K562 (cell line): ENCODE data around the gene SMIM30. TPM values are rescaled to one million over a fixed set of nuclear protein-coding genes. Genes with fewer than 3 reads are reported as not detected.

Source experiments
- ATAC-seq: fragments of 200-7000 bp; cut with Tn5 transposase; 3 replicates; pipeline ENCODE4 v1.9.1; 2020; ENCODE audit warnings: moderate library complexity
- BruUV-seq: library from RNA; stranded (reverse); fragments of 400-500 nt; replicated peaks from 2 replicates; lab custom pipeline; 2021; lab: Mats Ljungman, UMichigan
- CTCF ChIA-PET: fragments of 300-600 bp; formaldehyde crosslinking; extraction: SDS; loops from one replicate; lab custom pipeline; 2021; ENCODE audit warnings: low intra/inter-chr PET ratio; lab: Yijun Ruan, JAX
- POLR2A ChIA-PET: fragments of 300-600, 350-650 bp; sonication (Branson Sonifier 250); formaldehyde crosslinking; extraction: SDS; loops from one replicate; lab custom pipeline; 2021; ENCODE audit warnings: antibody characterized with exemption, inconsistent platforms; lab: Yijun Ruan, JAX
- DNase-seq, 4 experiments: peaks; one replicate each; pipeline versions ENCODE4 v3.0.0 to v3.0.0-alpha.2; 2011 to 2018; ENCODE audit warnings: low spot score in 3 of 4, mixed read lengths in 3 of 4; ENCODE audit errors: extremely low read depth in 1 of 4
- FAIRE-seq: peaks from 2 replicates; lab custom pipeline; 2011; peaks lifted over from hg19 to GRCh38; lab: Jason Lieb, UNC
- H2AFZ ChIP-seq: 2 replicates; pipeline ENCODE4 v1.6.0; 2011; ENCODE audit warnings: low read depth, low read length, control low read depth, inconsistent platforms
- H3K27ac ChIP-seq: fragments of 200-600 bp; 3 replicates; pipeline ENCODE4 v1.8.0; 2011; ENCODE audit warnings: low read depth, mild to moderate bottlenecking, control low read depth, inconsistent platforms, low read length, moderate library complexity, mixed read lengths; ENCODE audit errors: extremely low read depth
- H3K27me3 ChIP-seq, 2 experiments: fragments of 300-600 bp in 1 of 2; 2 replicates in 1 of 2; 3 replicates in 1 of 2; pipeline versions ENCODE4 v1.6.0 to v1.8.0; 2011; ENCODE audit warnings: inconsistent platforms in 2 of 2, low read length in 2 of 2, mild to moderate bottlenecking in 1 of 2, mixed read lengths in 1 of 2, moderate library complexity in 1 of 2; ENCODE audit not compliant: control insufficient read depth in 2 of 2, insufficient read depth in 2 of 2
- H3K36me3 ChIP-seq: fragments of 300-600 bp; 3 replicates; pipeline ENCODE4 v1.8.0; 2011; ENCODE audit warnings: mild to moderate bottlenecking, low read length, inconsistent platforms; ENCODE audit not compliant: control insufficient read depth, insufficient read depth
- H3K4me1 ChIP-seq, 2 experiments: fragments of 200-600 bp in 1 of 2; replicated peaks in 1 of 2; 2 replicates in 1 of 2; 3 replicates in 1 of 2; pipeline versions ENCODE4 v1.5.1 to v1.8.0; 2011; ENCODE audit warnings: inconsistent platforms in 2 of 2, low read length in 2 of 2, mild to moderate bottlenecking in 1 of 2, mixed read lengths in 1 of 2, moderate library complexity in 1 of 2; ENCODE audit not compliant: control insufficient read depth in 2 of 2, insufficient read depth in 2 of 2
- H3K4me2 ChIP-seq: 2 replicates; pipeline ENCODE4 v1.6.1; 2011; ENCODE audit warnings: low read length, control low read depth, inconsistent platforms, mixed read lengths; ENCODE audit not compliant: insufficient read depth
- H3K4me3 ChIP-seq: fragments of 200-600 bp; sonication (generic), shearing (Covaris generic); 2 replicates; pipeline ENCODE4 v1.5.1; 2016; ENCODE audit warnings: control low read depth, inconsistent platforms
- H3K79me2 ChIP-seq: fragments of 200-600 bp; 3 replicates; pipeline ENCODE4 v1.8.0; 2011; ENCODE audit warnings: low read length, inconsistent platforms; ENCODE audit not compliant: control insufficient read depth, insufficient read depth
- H3K9ac ChIP-seq, 2 experiments: 2 replicates each; pipeline versions ENCODE4 v1.6.0 to v1.6.1; 2011; ENCODE audit warnings: low read depth in 2 of 2, low read length in 2 of 2, control low read depth in 1 of 2, inconsistent platforms in 1 of 2, mild to moderate bottlenecking in 1 of 2, mixed read lengths in 1 of 2; ENCODE audit not compliant: insufficient read depth in 1 of 2
- H3K9me1 ChIP-seq: one replicate; pipeline ENCODE4 v1.6.0; 2011; ENCODE audit warnings: inconsistent platforms, mild to moderate bottlenecking, low read length, moderate library complexity; ENCODE audit not compliant: control insufficient read depth, insufficient read depth
- H3K9me3 ChIP-seq: replicated peaks from 2 replicates; pipeline ENCODE4 v1.5.1; 2011; ENCODE audit warnings: low read depth, low read length, inconsistent platforms; ENCODE audit not compliant: control insufficient read depth, insufficient read depth
- H4K20me1 ChIP-seq: replicated peaks from 2 replicates; pipeline ENCODE4 v1.6.1; 2011; ENCODE audit warnings: low read length, inconsistent platforms, mixed read lengths; ENCODE audit not compliant: control insufficient read depth, insufficient read depth
- CXXC5 ChIP-seq: fragments of 250-450 bp; sonication (Bioruptor Pico); IDR thresholded peaks from 2 replicates; pipeline ENCODE4 v1.8.0; 2022; ENCODE audit warnings: inconsistent platforms, mild to moderate bottlenecking, moderate library complexity
- DMBX1 ChIP-seq: fragments of 250-450 bp; sonication (Bioruptor Pico); IDR thresholded peaks from 2 replicates; pipeline ENCODE4 v1.8.0; 2022; ENCODE audit warnings: inconsistent platforms, mild to moderate bottlenecking, moderate library complexity, borderline replicate concordance
- GABPB2 ChIP-seq: fragments of 250-450 bp; sonication (Bioruptor Pico); conservative IDR thresholded peaks from 2 replicates; pipeline ENCODE4 v1.5.1; 2021; ENCODE audit warnings: mild to moderate bottlenecking
- HLTF ChIP-seq: fragments of 450-650 bp; IDR thresholded peaks from 2 replicates; pipeline ENCODE4 v1.6.1; 2016
- HMG20A ChIP-seq: fragments of 450-650 bp; formaldehyde crosslinking; conservative IDR thresholded peaks from 2 replicates; pipeline ENCODE4 v1.4.0; 2020; ENCODE audit warnings: mild to moderate bottlenecking, mixed read lengths
- JUND ChIP-seq, 2 experiments: IDR thresholded peaks; 2 replicates in 1 of 2; 3 replicates in 1 of 2; pipeline ENCODE4 v1.6.1; 2011; ENCODE audit warnings: borderline replicate concordance in 2 of 2, low read depth in 2 of 2, low read length in 2 of 2, improper control_type of control experiment in 1 of 2, missing biosample characterization in 1 of 2, missing genetic modification characterization in 1 of 2, missing genetic modification reagents in 1 of 2
- KDM4B ChIP-seq, 2 experiments: fragments of 450-650 bp in 1 of 2; sonication (generic) in 1 of 2; IDR thresholded peaks; 2 replicates each; pipeline ENCODE4 v1.6.1; 2016 to 2017; ENCODE audit warnings: borderline replicate concordance in 2 of 2, antibody characterized with exemption in 1 of 2, low read depth in 1 of 2, mild to moderate bottlenecking in 1 of 2
- MAX ChIP-seq: sonication (generic); formaldehyde crosslinking; IDR thresholded peaks from 2 replicates; pipeline ENCODE4 v1.9.0; 2022; ENCODE audit warnings: mild to moderate bottlenecking, missing genetic modification reagents
- MCM7 ChIP-seq, 2 experiments: fragments of 450-650 bp; IDR thresholded peaks; 2 replicates each; pipeline ENCODE4 v1.6.1; 2016 to 2018
- PKNOX1 ChIP-seq: fragments of 450-650 bp; IDR thresholded peaks from 2 replicates; pipeline ENCODE4 v1.6.1; 2016
- RERE ChIP-seq: sonication (generic); formaldehyde crosslinking; IDR thresholded peaks from 2 replicates; pipeline ENCODE4 v1.8.0; 2023; ENCODE audit warnings: missing genetic modification reagents, mild to moderate bottlenecking, borderline replicate concordance
- SMAD1 ChIP-seq: fragments of 150-350 bp; IDR thresholded peaks from 2 replicates; pipeline ENCODE4 v1.6.1; 2014; ENCODE audit warnings: low read length, low read depth; ENCODE audit not compliant: partially characterized antibody
- ZKSCAN1 ChIP-seq: fragments of 150-350 bp; IDR thresholded peaks from 2 replicates; pipeline ENCODE4 v1.6.1; 2016; ENCODE audit warnings: low read depth, low read length
- ZZZ3 ChIP-seq: fragments of 450-650 bp; IDR thresholded peaks from 2 replicates; pipeline ENCODE4 v1.6.1; 2016; ENCODE audit warnings: antibody characterized with exemption, mild to moderate bottlenecking, moderate library complexity
- WGBS: fragments of 100-300 bp; shearing (Covaris generic); methylation state at CpG from one replicate; pipeline ENCODE4 v1.1.6; 2016; ENCODE audit warnings: low coverage, mixed read lengths; ENCODE audit not compliant: insufficient coverage; ENCODE audit errors: missing lambda C conversion rate; 5-methylcytosine and 5-hydroxymethylcytosine counted together
- in situ Hi-C: fragments of 300-500 bp; cut with MboI; formaldehyde crosslinking; loops from 4 replicates; pipeline ENCODE4 v1.15.0; 2018; ENCODE audit warnings: inconsistent platforms, mixed read lengths
- intact Hi-C: fragments of 100-400 bp; cut with micrococcal nuclease; formaldehyde crosslinking; loops from 2 replicates; pipeline ENCODE4 v1.14.2; 2022
- polyA plus RNA-seq, 8 experiments: library from polyadenylated mRNA; depleted of rRNA in 4 of 8; stranded (reverse) in 5 of 8; unstranded in 3 of 8; fragments of >200 nt; fragmentation: Nextera tagmentation in 2 of 8; fragmentation: Illumina TruSeq in 1 of 8; extraction: Ambion mirVana in 2 of 8; extraction: Trizol in 1 of 8; gene quantifications; 2 replicates each; pipeline versions ENCODE4 v1.2.1 to v1.2.3, GENCODE V29; 2011 to 2014; ENCODE audit warnings: inconsistent platforms in 1 of 8, missing spikeins in 1 of 8
- total RNA-seq, 7 experiments: library from RNA; depleted of rRNA in 6 of 7; stranded (reverse); fragments of >200 nt in 6 of 7; fragmentation: Illumina TruSeq in 2 of 7; extraction: Trizol in 2 of 7; gene quantifications; 2 replicates each; pipeline versions ENCODE4 v1.2.1 to v1.2.3, GENCODE V29; 2011 to 2021; ENCODE audit warnings: low replicate concordance in 1 of 7

The SMIM30 gene
- total and polyA plus RNA-seq, 9 of the 15 experiments (the other 6 are each of a cell fraction or from before 2014, with no cell fraction given), result 161 to 891 (median 316) TPM

DNA sequence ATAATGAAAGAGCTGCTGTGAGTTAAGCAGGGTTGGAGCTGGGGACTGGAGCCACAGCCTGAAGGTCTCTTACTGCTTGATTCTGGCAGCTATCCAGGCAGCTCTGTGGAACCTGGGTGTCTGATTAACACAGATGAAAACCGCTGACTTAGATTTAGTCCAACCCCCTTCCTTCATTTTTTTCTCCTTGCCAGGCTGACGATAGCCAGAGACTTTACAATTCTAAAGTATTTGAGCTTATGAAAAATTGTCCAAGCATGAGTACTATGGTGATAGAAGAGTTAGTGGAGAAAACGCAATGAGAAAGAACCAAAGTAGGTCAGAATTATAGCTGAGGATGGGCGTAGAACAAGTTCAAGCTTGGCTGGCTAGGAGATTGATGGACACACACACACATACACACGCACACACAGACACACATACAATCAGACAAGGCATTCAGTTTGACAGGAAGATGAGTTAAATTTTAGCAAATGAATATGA lies 18.2 kb downstream of the SMIM30 start (continued):
- no peak for TF ChIP-seq JUND (IDR thresholded peaks at IDR 0.05; ENCODE audit: borderline replicate concordance, low read depth, low read length)
- TF ChIP-seq JUND (tag; IDR thresholded peaks at IDR 0.05; ENCODE audit: borderline replicate concordance, low read depth, low read length), result no peak
- TF ChIP-seq MCM7 (IDR thresholded peaks at IDR 0.05), result no peak

GRCh38 chr7:113099284-113099919 lies 19.0 kb downstream of the SMIM30 start:
- Histone ChIP-seq H3K9me3 (no peaks in the 10 kb centered on the region), H3K36me3 (no peaks in the 10 kb centered on the region), H3K9me1 (no peaks in the 10 kb centered on the region), H3K27me3 (no peaks in the 10 kb centered on the region; a peak in 1 of 5 replicates), H3K9ac (no peak overlapping the region), H3K4me1 (peaks cover 0 to 6% of the 10 kb centered on the region in 2 experiments; a peak in 1 of 5 replicates), H3K27ac (no peak overlapping the region; the same call in 2 of the 3 replicates), H4K20me1 (no peaks in the 10 kb centered on the region), H2AFZ (peak overlapping the region; percentile 34), H3K4me2 (no peak overlapping the region), H3K4me3 (no peak overlapping the region), H3K79me2 (no peaks in the 10 kb centered on the region)
- in situ Hi-C loops, result no loop called here
- ChIA-PET POLR2A (interaction anchor here (1.0 to 2.5 kb wide), 3 partner anchors 10 to 15 kb away, joined by 4 to 8 read pairs (median 4); partner anchors contain the start of gene GPR85), CTCF (no interaction called here)
- no peak for ATAC-seq
- intact Hi-C loops, result no loop called here
- BruUV-seq, result no TSS peak
- 12% methylated on average over 3 of the region's 3 CpGs for WGBS
- FAIRE-seq, result no peak
- DNase-seq, result no peak
- TF ChIP-seq ZKSCAN1 (peak; percentile 95), KDM4B (IDR thresholded peaks at IDR 0.05; ENCODE audit: borderline replicate concordance in 2 of 2, low read depth in 1 of 2) (no peak), HLTF (no peak), PKNOX1 (no peak), CXXC5 (no peak), MAX (no peak), GABPB2 (CRISPR knock-in tag) (no peak), RERE (CRISPR knock-in tag) (no peak), DMBX1 (CRISPR knock-in tag) (no peak), SMAD1 (no peak), HMG20A (CRISPR knock-in tag) (no peak), ZZZ3 (no peak)
